ENCODE data around the gene CHD1.

GRCh38 chr5:98961665-98962344, 33.0 kb upstream of the CHD1 start:
- no peak for TF ChIP-seq CTCF (IDR thresholded peaks at IDR 0.05)
- TF ChIP-seq EP300 (IDR thresholded peaks at IDR 0.05): no peak

Measured in upper lobe of left lung (tissue), 4 donors.